ENCODE measurements around the gene CWC22.

CWC22 gene

GRCh38 chr2:180040146-180040925 lies 33.2 kb upstream of the CWC22 start:
- ChIA-PET CTCF (interaction anchor here (0.9 kb wide), 1 partner anchor 38 kb away, joined by 3 read pairs; no protein-coding TSS in a partner anchor), POLR2A (no interaction called here)
- DNase-seq (ENCODE audit: extremely low spot score), result no peak
- TF ChIP-seq, protein P1, sequence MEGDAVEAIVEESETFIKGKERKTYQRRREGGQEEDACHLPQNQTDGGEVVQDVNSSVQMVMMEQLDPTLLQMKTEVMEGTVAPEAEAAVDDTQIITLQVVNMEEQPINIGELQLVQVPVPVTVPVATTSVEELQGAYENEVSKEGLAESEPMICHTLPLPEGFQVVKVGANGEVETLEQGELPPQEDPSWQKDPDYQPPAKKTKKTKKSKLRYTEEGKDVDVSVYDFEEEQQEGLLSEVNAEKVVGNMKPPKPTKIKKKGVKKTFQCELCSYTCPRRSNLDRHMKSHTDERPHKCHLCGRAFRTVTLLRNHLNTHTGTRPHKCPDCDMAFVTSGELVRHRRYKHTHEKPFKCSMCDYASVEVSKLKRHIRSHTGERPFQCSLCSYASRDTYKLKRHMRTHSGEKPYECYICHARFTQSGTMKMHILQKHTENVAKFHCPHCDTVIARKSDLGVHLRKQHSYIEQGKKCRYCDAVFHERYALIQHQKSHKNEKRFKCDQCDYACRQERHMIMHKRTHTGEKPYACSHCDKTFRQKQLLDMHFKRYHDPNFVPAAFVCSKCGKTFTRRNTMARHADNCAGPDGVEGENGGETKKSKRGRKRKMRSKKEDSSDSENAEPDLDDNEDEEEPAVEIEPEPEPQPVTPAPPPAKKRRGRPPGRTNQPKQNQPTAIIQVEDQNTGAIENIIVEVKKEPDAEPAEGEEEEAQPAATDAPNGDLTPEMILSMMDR (IDR thresholded peaks at IDR 0.05; ENCODE audit: control extremely low read depth, extremely low read depth, low read depth, missing control alignments), result no peak

DNA sequence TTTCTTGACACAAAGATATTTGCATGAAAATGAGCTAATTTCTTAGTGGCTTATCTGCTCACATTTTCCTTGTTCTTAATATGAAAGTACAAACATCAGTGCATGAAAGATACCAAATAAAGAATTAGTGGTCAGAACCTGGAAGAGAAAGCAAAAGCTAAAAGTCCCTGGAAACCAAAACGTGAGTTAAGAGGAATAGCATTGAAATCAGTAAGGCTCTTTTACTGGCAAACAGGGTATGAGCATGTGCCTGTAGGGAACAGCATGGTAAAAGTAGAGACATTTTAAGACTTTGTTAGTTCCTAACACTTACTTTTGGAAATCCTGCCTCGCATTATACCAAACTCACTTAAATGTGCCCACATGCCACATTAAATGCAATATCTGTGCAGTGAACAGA lies 31.9 kb upstream of the CWC22 start:
- TF ChIP-seq, protein P1 (IDR thresholded peaks at IDR 0.05; ENCODE audit: control extremely low read depth, extremely low read depth, low read depth, missing control alignments), result no peak
- POLR2A ChIA-PET, result no interaction called here
- no peak for DNase-seq (ENCODE audit: extremely low spot score)
- CTCF ChIA-PET, result interaction anchor here (1.1 kb wide), 1 partner anchor 24 kb away, joined by 3 read pairs; no protein-coding TSS in a partner anchor

DNA sequence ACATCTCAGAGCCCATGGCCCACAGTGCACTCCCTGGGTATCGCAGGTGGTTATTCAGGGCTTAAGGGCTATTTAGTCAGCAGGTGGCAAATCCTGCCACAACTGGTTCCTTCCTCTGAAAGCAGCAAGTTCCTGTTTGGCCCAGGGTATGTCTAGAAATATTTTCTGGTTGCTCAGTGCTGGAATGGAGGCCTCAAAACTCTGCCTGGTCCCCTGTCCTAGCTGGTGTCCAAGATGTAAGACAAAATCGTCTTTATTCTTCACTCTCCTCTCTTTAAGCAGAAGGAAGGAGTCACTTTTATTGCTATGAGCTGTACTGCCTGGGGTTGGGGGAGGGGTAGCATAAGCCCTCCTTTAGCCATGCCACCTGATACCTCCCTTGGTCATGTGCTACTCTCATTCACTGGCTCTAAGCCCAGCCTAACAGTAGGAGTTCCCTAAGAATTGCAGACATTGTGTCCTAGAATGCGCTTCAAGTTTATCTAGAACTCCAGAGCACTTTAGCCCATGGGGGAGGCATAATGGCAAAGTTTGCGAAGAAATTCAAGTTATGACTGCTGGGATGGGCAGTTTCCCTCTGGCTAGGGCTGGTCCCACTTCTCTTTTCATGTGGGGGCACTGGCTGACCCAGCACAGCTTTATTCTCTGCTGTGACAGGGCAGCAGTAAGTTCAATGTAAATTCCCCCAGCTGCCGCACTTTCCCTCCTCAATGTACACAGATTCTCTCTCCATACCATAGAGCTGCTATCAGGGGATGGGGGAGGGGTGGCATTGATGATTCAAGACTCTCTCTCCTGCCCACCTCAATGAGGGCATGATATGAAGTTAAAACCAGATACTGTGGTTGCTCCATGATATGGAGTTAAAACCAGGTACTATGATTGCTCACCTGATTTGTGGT lies 27.1 kb upstream of the CWC22 start:
- ChIA-PET CTCF (interaction anchor here (1.3 kb wide), 1 partner anchor 43 kb away, joined by 3 read pairs; no protein-coding TSS in a partner anchor), POLR2A (no interaction called here)
- TF ChIP-seq, protein P1 (IDR thresholded peaks at IDR 0.05; ENCODE audit: control extremely low read depth, extremely low read depth, low read depth, missing control alignments), result no peak
- no peak for DNase-seq (ENCODE audit: extremely low spot score)

DNA sequence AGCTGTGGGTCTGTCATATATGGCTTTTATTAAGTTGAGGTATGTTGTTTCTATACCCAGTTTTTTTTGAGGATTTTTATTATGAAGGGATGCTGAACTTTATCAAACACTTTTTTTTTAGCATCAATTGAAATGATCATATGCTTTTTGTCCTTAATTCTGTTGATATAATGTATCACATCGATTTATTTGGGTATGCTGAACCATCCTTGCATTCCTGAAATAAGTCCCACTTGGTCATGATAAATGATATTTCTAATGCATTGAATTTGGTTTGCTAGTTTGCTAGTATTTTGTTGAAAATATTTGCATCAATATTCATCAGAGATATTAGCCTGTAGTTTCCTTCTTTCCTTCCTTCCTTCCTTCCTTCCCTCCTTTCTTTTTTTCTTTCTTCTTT lies 22.5 kb upstream of the CWC22 start:
- ChIA-PET CTCF (no interaction called here), POLR2A (no interaction called here)
- TF ChIP-seq, protein P1 (IDR thresholded peaks at IDR 0.05; ENCODE audit: control extremely low read depth, extremely low read depth, low read depth, missing control alignments), result no peak
- no peak for DNase-seq (ENCODE audit: extremely low spot score)

- POLR2A ChIA-PET, result no interaction called here
- DNase-seq (ENCODE audit: extremely low spot score), result no peak
- CTCF ChIA-PET, result no interaction called here
- TF ChIP-seq, protein P1 (IDR thresholded peaks at IDR 0.05; ENCODE audit: control extremely low read depth, extremely low read depth, low read depth, missing control alignments), result no peak
Measured at GRCh38 chr2:180021850-180022249, 14.8 kb upstream of the CWC22 start.

GRCh38 chr2:180017784-180018183 lies 10.7 kb upstream of the CWC22 start:
- DNase-seq (ENCODE audit: extremely low spot score), result no peak
- ChIA-PET POLR2A (no interaction called here), CTCF (interaction anchor here (1.4 kb wide), 1 partner anchor 9 kb away, joined by 3 read pairs; no protein-coding TSS in a partner anchor)
- TF ChIP-seq, protein P1 (IDR thresholded peaks at IDR 0.05; ENCODE audit: control extremely low read depth, extremely low read depth, low read depth, missing control alignments), result no peak

Measured in GM10248 (cell line).